GM12801 (cell line): ENCODE data around the gene SETD2.

Experiments
- TF ChIP-seq, protein P1 (sequence below): IDR thresholded peaks from one replicate; pipeline ENCODE4 v1.5.1; 2011; ENCODE audit warnings: control low read depth; ENCODE audit not compliant: insufficient read length; ENCODE audit errors: extremely low read depth

Gene SETD2

DNA sequence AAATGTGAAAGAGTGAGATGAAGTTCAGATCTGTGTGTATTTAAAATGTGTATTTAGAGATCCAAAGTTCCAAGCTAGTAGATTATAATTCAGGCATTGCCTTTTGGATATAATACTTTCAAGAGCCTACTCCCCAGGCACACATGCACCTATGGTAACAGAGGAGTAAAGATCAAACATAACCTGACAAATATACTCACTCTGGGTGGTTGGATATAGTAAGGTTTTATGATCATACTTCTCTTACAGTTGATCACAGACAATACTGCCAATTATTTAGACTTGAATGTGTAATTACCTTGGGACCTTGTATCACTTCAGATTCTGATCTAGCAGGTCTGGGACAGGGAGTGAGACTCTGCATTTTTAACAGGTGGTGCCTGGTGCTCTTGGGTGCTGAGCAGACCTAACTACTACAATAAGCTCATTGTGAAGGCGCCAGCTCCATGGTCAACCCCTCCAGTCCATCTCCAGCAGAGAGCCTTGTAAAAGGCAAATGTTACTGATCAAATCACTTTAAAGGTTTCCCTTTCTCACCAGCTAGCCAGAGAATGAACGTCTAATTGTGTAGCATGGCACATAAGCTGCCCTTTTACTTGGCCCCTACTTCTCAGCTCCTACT, 128.9 kb downstream of the SETD2 start:
- TF ChIP-seq, protein P1, sequence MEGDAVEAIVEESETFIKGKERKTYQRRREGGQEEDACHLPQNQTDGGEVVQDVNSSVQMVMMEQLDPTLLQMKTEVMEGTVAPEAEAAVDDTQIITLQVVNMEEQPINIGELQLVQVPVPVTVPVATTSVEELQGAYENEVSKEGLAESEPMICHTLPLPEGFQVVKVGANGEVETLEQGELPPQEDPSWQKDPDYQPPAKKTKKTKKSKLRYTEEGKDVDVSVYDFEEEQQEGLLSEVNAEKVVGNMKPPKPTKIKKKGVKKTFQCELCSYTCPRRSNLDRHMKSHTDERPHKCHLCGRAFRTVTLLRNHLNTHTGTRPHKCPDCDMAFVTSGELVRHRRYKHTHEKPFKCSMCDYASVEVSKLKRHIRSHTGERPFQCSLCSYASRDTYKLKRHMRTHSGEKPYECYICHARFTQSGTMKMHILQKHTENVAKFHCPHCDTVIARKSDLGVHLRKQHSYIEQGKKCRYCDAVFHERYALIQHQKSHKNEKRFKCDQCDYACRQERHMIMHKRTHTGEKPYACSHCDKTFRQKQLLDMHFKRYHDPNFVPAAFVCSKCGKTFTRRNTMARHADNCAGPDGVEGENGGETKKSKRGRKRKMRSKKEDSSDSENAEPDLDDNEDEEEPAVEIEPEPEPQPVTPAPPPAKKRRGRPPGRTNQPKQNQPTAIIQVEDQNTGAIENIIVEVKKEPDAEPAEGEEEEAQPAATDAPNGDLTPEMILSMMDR, result no peak

DNA sequence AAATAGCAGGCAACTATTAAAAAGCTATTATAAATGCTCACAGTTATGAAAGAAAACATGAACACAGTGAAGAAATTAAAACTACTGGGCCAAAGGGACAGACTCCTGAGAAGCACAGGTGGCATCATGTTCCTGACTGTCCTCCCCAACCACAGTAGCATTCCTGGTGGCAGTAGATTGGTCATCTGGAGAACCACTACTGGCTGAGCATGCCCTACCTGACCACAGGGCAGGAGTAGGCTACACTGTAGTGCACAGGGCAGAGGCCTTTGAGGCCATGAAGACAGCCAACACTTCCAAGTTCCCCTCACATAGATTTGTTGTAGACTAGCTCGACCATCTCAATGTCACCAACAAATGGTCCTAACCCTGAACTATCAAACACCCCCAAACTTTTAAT, 135.2 kb downstream of the SETD2 start:
- TF ChIP-seq, protein P1, result no peak

DNA sequence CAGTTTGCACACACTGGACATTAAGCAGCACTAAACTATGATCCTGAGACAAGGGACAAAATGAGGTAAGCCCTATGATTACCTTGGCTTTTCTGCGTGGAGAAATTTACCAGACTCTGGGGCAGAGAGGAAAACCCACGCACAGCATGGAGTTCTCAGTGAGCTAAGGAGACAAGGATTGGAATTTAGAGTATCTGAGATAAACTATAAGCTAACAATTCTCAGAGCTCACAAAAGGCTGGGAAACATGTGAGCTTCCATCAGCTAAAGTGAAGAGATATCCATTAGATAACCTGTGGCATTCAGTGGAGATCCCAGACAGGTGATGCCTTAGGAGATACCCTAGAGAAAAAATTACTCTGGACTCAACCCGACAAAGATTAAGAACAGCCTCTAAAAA, 135.8 kb downstream of the SETD2 start:
- TF ChIP-seq, protein P1, result no peak

DNA sequence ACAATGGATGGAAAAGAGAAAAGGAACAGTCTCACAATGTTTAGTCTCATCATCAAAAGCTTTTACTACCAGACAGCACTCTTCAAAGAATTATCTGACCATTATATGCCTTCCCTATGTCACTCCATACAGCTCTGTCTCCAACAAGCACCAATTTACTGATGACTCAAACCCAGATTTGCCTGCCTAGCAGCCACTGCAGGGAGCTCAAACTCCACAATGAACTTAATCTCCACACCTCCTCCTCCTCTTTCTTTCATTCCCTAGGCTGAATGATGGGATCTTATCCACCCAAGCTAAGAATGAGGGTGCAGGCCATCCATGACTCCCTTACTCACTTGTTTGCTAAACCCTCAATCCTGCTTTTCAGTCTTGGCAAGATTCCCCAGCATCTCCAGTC, 139.0 kb downstream of the SETD2 start:
- TF ChIP-seq, protein P1, result no peak

DNA sequence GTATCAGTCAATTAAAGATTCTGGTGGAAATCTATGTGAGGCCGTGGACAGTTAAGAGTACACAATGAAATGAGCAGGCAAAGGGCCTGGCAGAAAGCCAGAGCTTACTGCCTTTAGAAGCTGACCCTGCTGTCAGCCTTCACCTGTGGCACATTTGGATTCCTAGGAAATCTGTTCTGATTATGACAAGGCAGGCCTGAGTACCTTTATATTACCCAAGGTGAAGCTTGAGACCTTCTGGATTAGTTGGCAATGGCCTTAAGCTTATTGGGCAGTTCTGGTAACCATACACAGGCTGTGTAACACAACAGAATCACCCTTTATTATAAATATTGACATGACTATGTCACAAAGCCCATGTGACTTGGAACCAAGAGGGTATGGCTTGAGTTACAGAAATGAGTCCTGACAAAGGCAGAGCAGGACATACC, 141.3 kb downstream of the SETD2 start:
- TF ChIP-seq, protein P1, result no peak

DNA sequence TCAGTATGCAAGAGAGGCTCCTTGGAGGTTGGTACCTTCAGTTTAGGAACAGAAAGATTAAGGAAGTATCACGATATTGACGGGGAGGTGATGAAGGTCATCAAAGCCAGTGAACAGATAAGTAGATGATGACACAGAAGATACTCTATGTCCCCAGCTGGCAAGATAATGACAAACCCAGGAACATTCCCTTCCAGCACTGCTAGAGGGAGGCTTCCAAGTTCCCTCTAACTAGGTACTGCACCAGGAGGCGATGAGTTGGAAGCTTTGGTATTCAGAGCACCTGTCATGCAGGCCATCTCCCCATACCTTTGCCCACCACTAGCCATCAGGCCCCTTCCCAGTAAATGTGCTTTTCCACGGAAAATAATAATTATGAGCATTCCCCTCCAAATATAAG, 143.6 kb downstream of the SETD2 start:
- TF ChIP-seq, protein P1, result no peak

DNA sequence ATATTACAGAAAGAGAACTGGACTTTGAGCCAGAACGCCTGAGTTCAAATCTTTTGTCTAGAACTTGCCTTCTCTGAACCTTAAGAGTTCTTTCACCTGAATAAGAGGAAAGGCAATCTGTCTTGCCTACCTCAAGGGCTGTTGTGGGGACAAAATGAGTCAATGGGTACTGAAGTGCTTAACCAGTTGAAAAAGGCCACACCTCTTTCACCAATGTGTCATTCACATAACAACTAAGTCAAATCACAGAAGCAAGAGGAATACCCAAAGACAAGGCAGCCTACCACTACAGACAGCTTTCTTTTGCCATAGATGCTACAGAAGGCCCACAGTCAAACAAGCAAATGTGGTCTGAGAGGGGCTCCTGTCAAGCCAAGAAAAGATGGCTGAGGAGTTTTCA, 144.7 kb downstream of the SETD2 start:
- TF ChIP-seq, protein P1, result no peak
